IMR-90 (cell line): ENCODE results near the gene MAP3K5. TPM values are rescaled to one million over a fixed set of nuclear protein-coding genes. Genes with fewer than 3 reads are reported as not detected.
A peak's percentile ranks its signal among the peaks of the same experiment; 100 is the strongest.

Experiments used
- ATAC-seq: fragments of 200-7000 bp; cut with Tn5 transposase; 2 replicates; pipeline ENCODE4 v1.9.1; 2020; ENCODE audit warnings: low read depth, mild to moderate bottlenecking, moderate library complexity
- BruUV-seq: library from RNA; stranded (reverse); fragments of 400-500 nt; replicated peaks from 2 replicates; lab custom pipeline; 2021; lab: Mats Ljungman, UMichigan
- CTCF ChIA-PET: fragments of 300-600 bp; formaldehyde crosslinking; extraction: SDS; loops from one replicate; lab custom pipeline; 2021; ENCODE audit warnings: antibody characterized with exemption; lab: Yijun Ruan, JAX
- POLR2A ChIA-PET: fragments of 300-600 bp; sonication (Branson Sonifier 250); formaldehyde crosslinking; loops from one replicate; lab custom pipeline; 2022; ENCODE audit warnings: antibody characterized with exemption; ENCODE audit not compliant: unreplicated experiment; lab: Charles Lee
- DNase-seq: peaks from one replicate; pipeline ENCODE4 v3.0.0; 2013
- H2AFZ ChIP-seq: replicated peaks from 2 replicates; pipeline ENCODE3; 2013; ENCODE audit warnings: low read length, mild to moderate bottlenecking; ENCODE audit not compliant: poor library complexity
- H2AK5ac ChIP-seq: 2 replicates; pipeline ENCODE4 v1.6.1; 2013; ENCODE audit warnings: low read depth, low read length, inconsistent platforms
- H2AK9ac ChIP-seq: replicated peaks from 2 replicates; pipeline ENCODE3; 2013; ENCODE audit warnings: mild to moderate bottlenecking, low read depth, low read length, moderate library complexity; ENCODE audit not compliant: poor library complexity
- H2BK120ac ChIP-seq: 2 replicates; pipeline ENCODE4 v1.6.1; 2013; ENCODE audit warnings: low read depth, low read length, inconsistent platforms
- H2BK15ac ChIP-seq: 3 replicates; pipeline ENCODE4 v1.6.1; 2013; ENCODE audit warnings: low read depth, low read length, inconsistent platforms
- H2BK20ac ChIP-seq: 2 replicates; pipeline ENCODE4 v1.6.1; 2013; ENCODE audit warnings: low read depth, mild to moderate bottlenecking, inconsistent platforms, low read length, moderate library complexity
- H2BK5ac ChIP-seq: 2 replicates; pipeline ENCODE4 v1.6.1; 2013; ENCODE audit warnings: mild to moderate bottlenecking, low read depth, low read length, inconsistent platforms; ENCODE audit not compliant: poor library complexity, severe bottlenecking
- H3K14ac ChIP-seq: replicated peaks from 2 replicates; pipeline ENCODE4 v1.6.1; 2013; ENCODE audit warnings: low read depth, low read length, inconsistent platforms
- H3K18ac ChIP-seq: 2 replicates; pipeline ENCODE4 v1.6.1; 2013; ENCODE audit warnings: low read depth, low read length, control low read depth
- H3K23ac ChIP-seq: 2 replicates; pipeline ENCODE4 v1.6.1; 2013; ENCODE audit warnings: low read depth, low read length, inconsistent platforms
- H3K27ac ChIP-seq: 2 replicates; pipeline ENCODE4 v1.5.1; 2013; ENCODE audit warnings: mild to moderate bottlenecking, control low read depth, low read length; ENCODE audit not compliant: insufficient read depth
- H3K27me3 ChIP-seq: 2 replicates; pipeline ENCODE4 v1.6.1; 2013; ENCODE audit warnings: low read length; ENCODE audit not compliant: control insufficient read depth, insufficient read depth
- H3K36me3 ChIP-seq: 2 replicates; pipeline ENCODE4 v1.6.1; 2013; ENCODE audit warnings: low read length, mixed read lengths; ENCODE audit not compliant: control insufficient read depth, insufficient read depth
- H3K4ac ChIP-seq: 2 replicates; pipeline ENCODE4 v1.6.1; 2013; ENCODE audit warnings: low read depth, low read length, inconsistent platforms
- H3K4me1 ChIP-seq: 2 replicates; pipeline ENCODE4 v1.6.1; 2013; ENCODE audit warnings: low read length, mixed read lengths; ENCODE audit not compliant: control insufficient read depth, insufficient read depth
- H3K4me2 ChIP-seq: 2 replicates; pipeline ENCODE4 v1.6.1; 2013; ENCODE audit warnings: low read depth, mild to moderate bottlenecking, control low read depth, low read length, moderate library complexity
- H3K4me3 ChIP-seq: 2 replicates; pipeline ENCODE4 v1.5.1; 2013; ENCODE audit warnings: low read depth, mild to moderate bottlenecking, control low read depth, low read length, moderate library complexity; ENCODE audit not compliant: insufficient read depth
- H3K56ac ChIP-seq: 2 replicates; pipeline ENCODE4 v1.6.1; 2013; ENCODE audit warnings: low read length, inconsistent platforms; ENCODE audit not compliant: insufficient read depth; ENCODE audit errors: extremely low read depth
- H3K79me1 ChIP-seq, 2 experiments: 2 replicates each; pipeline ENCODE4 v1.6.1; 2013; ENCODE audit warnings: low read length in 2 of 2, inconsistent platforms in 1 of 2, low read depth in 1 of 2
- H3K9ac ChIP-seq: 2 replicates; pipeline ENCODE4 v1.6.1; 2013; ENCODE audit warnings: low read depth, low read length, control low read depth
- H3K9me1 ChIP-seq: 2 replicates; pipeline ENCODE4 v1.6.1; 2013; ENCODE audit warnings: low read length, inconsistent platforms; ENCODE audit not compliant: insufficient read depth
- H3K9me3 ChIP-seq: 2 replicates; pipeline ENCODE4 v1.6.1; 2013; ENCODE audit warnings: low read length; ENCODE audit not compliant: control insufficient read depth, insufficient read depth
- H4K20me1 ChIP-seq: 2 replicates; pipeline ENCODE4 v1.6.1; 2013; ENCODE audit warnings: low read length, inconsistent platforms; ENCODE audit not compliant: insufficient read depth
- H4K5ac ChIP-seq: 2 replicates; pipeline ENCODE4 v1.6.1; 2013; ENCODE audit warnings: mild to moderate bottlenecking, low read depth, low read length, control low read depth
- H4K8ac ChIP-seq, 2 experiments: 2 replicates each; pipeline ENCODE4 v1.6.1; 2013; ENCODE audit warnings: low read depth in 2 of 2, low read length in 2 of 2, control low read depth in 1 of 2, inconsistent platforms in 1 of 2
- H4K91ac ChIP-seq: 2 replicates; pipeline ENCODE4 v1.6.1; 2013; ENCODE audit warnings: low read depth, low read length, inconsistent platforms; ENCODE audit not compliant: insufficient read depth
- CHD1 ChIP-seq: IDR thresholded peaks from 2 replicates; pipeline ENCODE4 v1.6.1; 2012; ENCODE audit warnings: low read depth, low read length, improper control_type of control experiment
- RAD21 ChIP-seq: IDR thresholded peaks from 2 replicates; pipeline ENCODE4 v1.6.1; 2012; ENCODE audit warnings: low read length, improper control_type of control experiment
- RFX5 ChIP-seq: IDR thresholded peaks from 2 replicates; pipeline ENCODE4 v1.8.0; 2012; ENCODE audit warnings: low read depth, mild to moderate bottlenecking, low read length, moderate library complexity
- WGBS, 2 experiments: methylation state at CpG; one replicate each; pipeline versions ENCODE4 v1.1.5 to v1.1.7; 2013; ENCODE audit warnings: missing lambda C conversion rate in 2 of 2; ENCODE audit not compliant: insufficient read length in 1 of 2; ENCODE audit errors: extremely low coverage in 2 of 2; 5-methylcytosine and 5-hydroxymethylcytosine counted together
- dilution Hi-C: fragments of 300-500 bp; cut with HindIII; formaldehyde crosslinking; loops from one replicate; pipeline ENCODE4 v1.14.3; 2018; ENCODE audit warnings: low sequenced_read_pairs; ENCODE audit not compliant: unreplicated experiment
- in situ Hi-C: fragments of 300-500 bp; cut with MboI; formaldehyde crosslinking; loops from 3 replicates; pipeline ENCODE4 v1.14.3; 2019; ENCODE audit warnings: low sequenced_read_pairs, inconsistent platforms, mixed read lengths
- intact Hi-C: fragments of 100-400 bp; cut with micrococcal nuclease; formaldehyde crosslinking; loops from 2 replicates; pipeline ENCODE4 v1.10.0; 2022
- polyA plus RNA-seq, 3 experiments: library from polyadenylated mRNA; depleted of rRNA; stranded (reverse); fragments of >200 nt; gene quantifications; 2 replicates each; pipeline ENCODE4 v1.2.3, GENCODE V29; 2012; ENCODE audit warnings: low replicate concordance in 1 of 3
- total RNA-seq: library from RNA; depleted of rRNA; stranded (reverse); fragments of >200 nt; gene quantifications from 2 replicates; pipeline ENCODE4 v1.2.3, GENCODE V29; 2012

MAP3K5 gene
- total and polyA plus RNA-seq, 2 of the 4 experiments (the other 2 are of a cell fraction): 5.4 to 17.6 TPM

- no peak overlapping the region for H3K4me2 ChIP-seq
- H4K8ac ChIP-seq: no peak overlapping the region
- H3K27me3 ChIP-seq: no peaks in the 10 kb centered on the region
- ChIA-PET CTCF (interaction anchor here (0.6 kb wide), 1 partner anchor 38 kb away, joined by 4 read pairs; no protein-coding TSS in a partner anchor), POLR2A (no interaction called here)
- peaks cover 2% of the 10 kb centered on the region; the same call in 1 of the 2 replicates for H3K4me1 ChIP-seq
- no peak overlapping the region for H2BK5ac ChIP-seq
- H3K79me1 ChIP-seq: peaks cover 11 to 25% of the 10 kb centered on the region in 2 experiments
- H3K4me3 ChIP-seq: no peak overlapping the region
- H3K27ac ChIP-seq: no peak overlapping the region
- dilution Hi-C loops (no loop called here), in situ Hi-C loops (no loop called here), intact Hi-C loops (no loop called here)
- H3K9ac ChIP-seq: no peak overlapping the region
- no peak overlapping the region for H3K18ac ChIP-seq
- H4K5ac ChIP-seq: no peak overlapping the region
- H2BK20ac ChIP-seq: no peak overlapping the region
- no peak overlapping the region for H2AK9ac ChIP-seq
- no peak overlapping the region for H2AK5ac ChIP-seq
- no peak overlapping the region for H3K56ac ChIP-seq
- no peak overlapping the region for H3K14ac ChIP-seq
- peak; percentile 21 for DNase-seq
- no peak overlapping the region for H4K91ac ChIP-seq
- TF ChIP-seq CHD1 (no peak), RFX5 (no peak), RAD21 (no peak)
- H3K9me3 ChIP-seq: no peaks in the 10 kb centered on the region
- no peak overlapping the region for H3K23ac ChIP-seq
- H2AFZ ChIP-seq: no peak overlapping the region
- 0 out of 2 replicates have a peak, but pooled peaks cover 5% of the 10 kb centered on the region for H4K20me1 ChIP-seq
- no peak overlapping the region for H3K4ac ChIP-seq
- 0 out of 2 replicates have a peak, but pooled peaks cover 2% of the 10 kb centered on the region for H3K9me1 ChIP-seq
- BruUV-seq: no TSS peak
- H3K36me3 ChIP-seq: peaks cover 5% of the 10 kb centered on the region; the same call in 1 of the 2 replicates
- no CpG with 5 or more reads among the region's 2 CpGs for WGBS, 2 experiments
- no peak overlapping the region for H2BK15ac ChIP-seq
- no peak for ATAC-seq
- no peak overlapping the region for H2BK120ac ChIP-seq
These were observed 106.7 kb downstream of the MAP3K5 start for GRCh38 chr6:136685540-136686108.
